ENCODE data around the gene ZNF655.
"Not testable (repeated sequence)": the region's sequence is repeated elsewhere in the genome, so short reads cannot be mapped to it uniquely, and the experiment has no call there.

ZNF655 gene

DNA sequence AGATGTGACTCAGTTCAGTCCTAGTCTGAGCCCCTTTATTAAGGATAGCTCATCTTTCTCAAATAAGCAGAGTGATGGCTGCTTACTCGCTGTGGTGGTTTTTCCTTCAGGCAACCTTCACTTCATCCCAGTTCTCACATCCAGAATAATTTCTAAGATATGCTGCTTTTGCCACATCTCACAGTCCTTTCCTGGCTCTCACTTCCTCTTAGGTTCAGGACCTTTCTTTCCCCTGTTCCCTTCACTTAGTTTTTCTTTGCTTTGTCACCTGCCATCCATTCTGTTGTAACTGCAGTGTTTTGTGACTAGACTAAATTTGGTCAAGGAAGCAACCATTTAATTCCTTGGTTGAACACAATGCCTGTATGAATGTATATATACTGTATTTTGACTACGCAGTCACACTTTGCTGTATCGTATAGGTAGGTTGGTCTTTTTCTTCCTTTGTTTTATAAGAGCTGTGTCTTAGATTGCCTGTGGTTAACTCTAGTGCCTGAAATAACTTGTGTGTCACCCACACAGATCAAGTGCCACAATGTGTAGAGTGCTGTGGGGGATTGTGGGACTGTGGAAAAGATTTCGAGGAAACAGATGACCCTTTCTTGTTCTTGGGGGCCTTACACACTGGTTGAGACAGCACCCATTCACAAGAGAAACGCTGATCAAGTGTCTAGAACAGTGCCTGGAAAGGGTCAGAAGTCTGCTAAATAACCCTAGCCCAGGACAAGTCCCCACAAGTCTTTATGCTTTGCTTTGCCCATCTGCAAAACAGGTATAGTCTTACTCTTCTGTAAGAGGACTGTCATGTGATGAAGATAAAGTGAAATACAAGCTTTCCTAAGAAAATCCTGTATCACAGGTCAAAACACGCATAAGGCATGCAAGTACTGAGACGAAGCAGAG is 2.6 kb downstream of the ZNF655 start:
- Histone ChIP-seq H3K36me3 (ENCODE audit: insufficient read depth, low read length) (peaks cover 41% of the 10 kb centered on the region), H3K4me1 (ENCODE audit: control insufficient read depth, insufficient read depth, low read length, unreplicated experiment) (peaks cover 51% of the 10 kb centered on the region), H3K27ac (ENCODE audit: low read depth, low read length) (peak overlapping the region; percentile 89), H3K79me2 (ENCODE audit: control insufficient read depth, insufficient read depth, low read length, unreplicated experiment) (peaks cover 76% of the 10 kb centered on the region), H3K27me3 (ENCODE audit: insufficient read depth, low read length) (no peaks in the 10 kb centered on the region), H3K4me3 (ENCODE audit: low read depth, low read length) (peak overlapping the region; percentile 96; the same call in 1 of the 2 replicates), H2AFZ (ENCODE audit: low read length, unreplicated experiment) (no peak overlapping the region)

DNA sequence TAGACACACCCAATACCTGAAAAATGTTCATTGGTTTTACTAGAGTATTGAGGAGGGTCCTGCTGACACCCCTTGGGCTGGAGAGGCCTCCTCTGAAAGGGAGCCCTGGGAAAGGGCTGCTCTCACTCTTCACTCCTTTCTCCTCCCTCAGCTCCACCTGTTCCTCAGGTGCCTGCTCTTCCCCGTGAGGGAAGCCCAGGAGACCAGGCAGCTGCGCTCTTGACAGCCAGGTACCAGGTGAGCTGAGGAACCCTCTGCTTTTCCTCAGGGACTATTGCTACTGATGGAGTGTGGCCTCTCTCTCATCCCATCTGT is 3.3 kb downstream of the ZNF655 start:
- Histone ChIP-seq H3K4me1 (ENCODE audit: control insufficient read depth, insufficient read depth, low read length, unreplicated experiment) (peaks cover 51% of the 10 kb centered on the region), H3K36me3 (ENCODE audit: insufficient read depth, low read length) (peaks cover 46% of the 10 kb centered on the region), H3K27me3 (ENCODE audit: insufficient read depth, low read length) (no peaks in the 10 kb centered on the region), H2AFZ (ENCODE audit: low read length, unreplicated experiment) (no peak overlapping the region), H3K4me3 (ENCODE audit: low read depth, low read length) (no peak overlapping the region), H3K79me2 (ENCODE audit: control insufficient read depth, insufficient read depth, low read length, unreplicated experiment) (peaks cover 81% of the 10 kb centered on the region), H3K27ac (ENCODE audit: low read depth, low read length) (peak overlapping the region; percentile 89)

DNA sequence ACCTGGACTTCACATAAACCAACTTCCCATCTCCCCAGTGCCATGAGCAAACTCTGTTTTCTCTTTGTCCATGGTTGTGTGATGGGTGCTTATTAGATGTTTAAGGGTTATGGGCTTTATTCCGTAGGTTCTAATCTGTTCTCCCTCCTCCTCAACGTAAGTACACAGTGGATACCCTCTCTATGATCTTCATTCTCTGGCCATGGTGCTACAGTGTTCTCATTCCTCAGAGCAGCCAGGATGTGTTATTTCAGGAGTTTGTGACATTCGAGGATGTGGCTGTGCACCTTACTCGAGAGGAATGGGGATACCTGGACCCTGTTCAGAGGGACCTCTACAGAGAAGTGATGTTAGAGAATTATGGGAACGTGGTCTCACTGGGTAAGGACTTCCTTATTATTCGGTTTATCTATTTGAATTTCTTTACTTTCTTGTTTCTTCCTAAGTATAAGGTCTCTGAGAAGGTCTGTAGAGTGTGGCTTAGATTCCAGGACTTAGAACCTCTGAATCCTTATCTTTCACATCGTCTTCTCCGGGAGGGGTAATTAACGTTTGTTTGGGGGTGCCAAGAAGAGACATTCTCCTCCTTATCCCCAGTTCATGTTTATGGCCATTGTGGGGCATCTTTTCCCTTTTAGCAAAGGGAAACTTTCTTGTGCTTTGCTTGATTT is 3.8 kb downstream of the ZNF655 start:
- H3K27ac ChIP-seq (ENCODE audit: low read depth, low read length) = peak overlapping the region; percentile 89
- H3K4me3 ChIP-seq (ENCODE audit: low read depth, low read length) = peak overlapping the region; percentile 31
- no peak overlapping the region for H2AFZ ChIP-seq (ENCODE audit: low read length, unreplicated experiment)
- peaks cover 46% of the 10 kb centered on the region for H3K36me3 ChIP-seq (ENCODE audit: insufficient read depth, low read length)
- H3K79me2 ChIP-seq (ENCODE audit: control insufficient read depth, insufficient read depth, low read length, unreplicated experiment) = peaks cover 75% of the 10 kb centered on the region
- H3K27me3 ChIP-seq (ENCODE audit: insufficient read depth, low read length) = no peaks in the 10 kb centered on the region
- H3K4me1 ChIP-seq (ENCODE audit: control insufficient read depth, insufficient read depth, low read length, unreplicated experiment) = peaks cover 46% of the 10 kb centered on the region

- H2AFZ ChIP-seq (ENCODE audit: low read length, unreplicated experiment) = no peak overlapping the region
- peaks cover 74% of the 10 kb centered on the region for H3K79me2 ChIP-seq (ENCODE audit: control insufficient read depth, insufficient read depth, low read length, unreplicated experiment)
- peaks cover 43% of the 10 kb centered on the region for H3K4me1 ChIP-seq (ENCODE audit: control insufficient read depth, insufficient read depth, low read length, unreplicated experiment)
- H3K36me3 ChIP-seq (ENCODE audit: insufficient read depth, low read length) = peaks cover 49% of the 10 kb centered on the region
- H3K4me3 ChIP-seq (ENCODE audit: low read depth, low read length) = peak overlapping the region; percentile 31
- no peaks in the 10 kb centered on the region for H3K27me3 ChIP-seq (ENCODE audit: insufficient read depth, low read length)
- H3K27ac ChIP-seq (ENCODE audit: low read depth, low read length) = peak overlapping the region; percentile 89
Observed at GRCh38 chr7:99562832-99563231, 4.4 kb downstream of the ZNF655 start.

GRCh38 chr7:99563650-99564049 is 5.2 kb downstream of the ZNF655 start:
- peak overlapping the region; percentile 32; the same call in 1 of the 2 replicates for H3K4me3 ChIP-seq (ENCODE audit: low read depth, low read length)
- H3K27me3 ChIP-seq (ENCODE audit: insufficient read depth, low read length) = no peaks in the 10 kb centered on the region
- peaks cover 68% of the 10 kb centered on the region for H3K79me2 ChIP-seq (ENCODE audit: control insufficient read depth, insufficient read depth, low read length, unreplicated experiment)
- peak overlapping the region; percentile 89 for H3K27ac ChIP-seq (ENCODE audit: low read depth, low read length)
- peaks cover 51% of the 10 kb centered on the region for H3K36me3 ChIP-seq (ENCODE audit: insufficient read depth, low read length)
- peaks cover 43% of the 10 kb centered on the region for H3K4me1 ChIP-seq (ENCODE audit: control insufficient read depth, insufficient read depth, low read length, unreplicated experiment)
- H2AFZ ChIP-seq (ENCODE audit: low read length, unreplicated experiment) = no peak overlapping the region

DNA sequence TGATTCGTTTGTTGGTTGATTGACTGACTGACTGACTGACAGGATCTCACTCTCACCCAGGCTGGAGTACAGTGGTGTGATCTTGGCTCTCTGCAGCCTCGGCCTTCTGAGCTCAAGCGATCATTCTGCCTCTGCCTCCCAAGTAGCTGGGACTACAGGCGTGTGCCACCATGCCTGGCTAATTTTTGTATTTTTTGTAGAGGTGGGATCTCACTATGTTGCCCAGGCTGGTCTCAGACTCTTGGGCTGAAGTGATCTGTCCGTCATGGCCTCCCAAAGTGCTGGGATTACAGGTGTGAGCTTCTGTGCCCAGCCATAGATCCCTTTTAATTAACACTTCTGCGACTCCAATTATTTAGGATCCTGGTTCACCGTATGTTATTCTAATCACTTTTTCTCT is 10.3 kb downstream of the ZNF655 start:
- H3K4me1 ChIP-seq (ENCODE audit: control insufficient read depth, insufficient read depth, low read length, unreplicated experiment) = peaks cover 10% of the 10 kb centered on the region
- H2AFZ ChIP-seq (ENCODE audit: low read length, unreplicated experiment); H3K4me3 ChIP-seq (ENCODE audit: low read depth, low read length); H3K27me3 ChIP-seq (ENCODE audit: insufficient read depth, low read length); H3K27ac ChIP-seq (ENCODE audit: low read depth, low read length): not testable (repeated sequence)
- H3K36me3 ChIP-seq (ENCODE audit: insufficient read depth, low read length) = peaks cover 79% of the 10 kb centered on the region
- H3K79me2 ChIP-seq (ENCODE audit: control insufficient read depth, insufficient read depth, low read length, unreplicated experiment) = peaks cover 31% of the 10 kb centered on the region

DNA sequence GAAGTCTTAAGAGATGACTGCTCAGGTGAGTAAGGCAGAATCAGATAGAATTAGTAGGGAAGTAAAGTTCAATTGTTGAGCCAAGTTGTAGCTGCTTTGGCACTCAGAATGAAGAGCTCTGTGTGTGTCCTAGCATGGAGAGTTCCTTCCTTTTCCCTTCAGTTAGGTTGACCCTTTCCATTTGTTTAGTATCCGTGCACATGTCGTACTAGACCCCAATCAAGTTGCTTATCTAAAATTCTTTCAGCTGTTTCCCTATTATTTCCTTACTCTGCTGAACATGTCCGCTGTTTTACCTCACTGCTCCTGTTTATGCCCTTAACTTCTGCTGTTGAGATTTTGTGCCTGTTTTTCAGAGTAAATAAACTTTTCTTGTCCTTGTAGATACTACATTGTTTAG is 13.3 kb downstream of the ZNF655 start:
- Histone ChIP-seq H3K27me3 (ENCODE audit: insufficient read depth, low read length) (no peaks in the 10 kb centered on the region), H3K27ac (ENCODE audit: low read depth, low read length) (no peak overlapping the region), H3K4me1 (ENCODE audit: control insufficient read depth, insufficient read depth, low read length, unreplicated experiment) (no peaks in the 10 kb centered on the region), H3K36me3 (ENCODE audit: insufficient read depth, low read length) (peaks cover 56% of the 10 kb centered on the region), H2AFZ (ENCODE audit: low read length, unreplicated experiment) (no peak overlapping the region), H3K4me3 (ENCODE audit: low read depth, low read length) (no peak overlapping the region), H3K79me2 (ENCODE audit: control insufficient read depth, insufficient read depth, low read length, unreplicated experiment) (peaks cover 4% of the 10 kb centered on the region)

DNA sequence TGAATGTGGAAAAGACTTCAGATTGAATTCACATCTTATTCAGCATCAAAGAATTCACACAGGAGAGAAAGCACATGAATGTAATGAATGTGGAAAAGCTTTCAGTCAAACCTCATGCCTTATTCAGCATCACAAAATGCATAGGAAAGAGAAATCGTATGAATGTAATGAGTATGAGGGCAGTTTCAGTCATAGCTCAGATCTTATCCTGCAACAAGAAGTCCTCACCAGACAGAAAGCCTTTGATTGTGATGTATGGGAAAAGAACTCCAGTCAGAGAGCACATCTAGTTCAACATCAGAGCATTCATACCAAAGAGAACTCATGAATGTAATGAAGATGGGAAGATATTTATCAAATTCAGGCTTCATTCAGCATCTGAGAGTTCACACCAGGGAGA is 14.8 kb downstream of the ZNF655 start:
- Histone ChIP-seq H3K27ac (ENCODE audit: low read depth, low read length) (no peak overlapping the region), H3K36me3 (ENCODE audit: insufficient read depth, low read length) (peaks cover 53% of the 10 kb centered on the region), H3K27me3 (ENCODE audit: insufficient read depth, low read length) (no peaks in the 10 kb centered on the region), H3K79me2 (ENCODE audit: control insufficient read depth, insufficient read depth, low read length, unreplicated experiment) (no peaks in the 10 kb centered on the region), H3K4me1 (ENCODE audit: control insufficient read depth, insufficient read depth, low read length, unreplicated experiment) (no peaks in the 10 kb centered on the region), H3K4me3 (ENCODE audit: low read depth, low read length) (no peak overlapping the region), H2AFZ (ENCODE audit: low read length, unreplicated experiment) (no peak overlapping the region)

DNA sequence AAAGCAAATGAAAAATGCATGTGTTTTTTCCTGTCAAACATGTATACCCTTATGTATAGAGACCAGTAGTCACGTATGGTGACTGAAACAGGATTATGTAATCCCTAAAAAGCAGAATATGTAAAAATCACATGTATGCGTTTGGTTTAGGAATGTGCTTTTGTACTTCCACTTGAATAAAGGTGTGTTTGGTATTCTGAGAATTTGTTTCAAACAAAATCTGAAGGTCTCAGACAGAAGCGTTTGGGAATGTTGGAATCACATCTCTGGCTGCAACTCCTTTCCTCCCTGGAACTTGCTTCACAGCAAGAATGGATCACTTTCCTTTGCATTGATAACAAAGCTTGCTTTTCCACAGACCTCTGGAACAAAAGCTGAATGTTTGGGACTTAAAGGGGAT is 17.8 kb downstream of the ZNF655 start:
- Histone ChIP-seq H3K4me3 (ENCODE audit: low read depth, low read length) (no peak overlapping the region), H3K4me1 (ENCODE audit: control insufficient read depth, insufficient read depth, low read length, unreplicated experiment) (peaks cover 8% of the 10 kb centered on the region), H3K27ac (ENCODE audit: low read depth, low read length) (no peak overlapping the region), H3K79me2 (ENCODE audit: control insufficient read depth, insufficient read depth, low read length, unreplicated experiment) (no peaks in the 10 kb centered on the region), H2AFZ (ENCODE audit: low read length, unreplicated experiment) (no peak overlapping the region), H3K27me3 (ENCODE audit: insufficient read depth, low read length) (no peaks in the 10 kb centered on the region), H3K36me3 (ENCODE audit: insufficient read depth, low read length) (peaks cover 26% of the 10 kb centered on the region)

DNA sequence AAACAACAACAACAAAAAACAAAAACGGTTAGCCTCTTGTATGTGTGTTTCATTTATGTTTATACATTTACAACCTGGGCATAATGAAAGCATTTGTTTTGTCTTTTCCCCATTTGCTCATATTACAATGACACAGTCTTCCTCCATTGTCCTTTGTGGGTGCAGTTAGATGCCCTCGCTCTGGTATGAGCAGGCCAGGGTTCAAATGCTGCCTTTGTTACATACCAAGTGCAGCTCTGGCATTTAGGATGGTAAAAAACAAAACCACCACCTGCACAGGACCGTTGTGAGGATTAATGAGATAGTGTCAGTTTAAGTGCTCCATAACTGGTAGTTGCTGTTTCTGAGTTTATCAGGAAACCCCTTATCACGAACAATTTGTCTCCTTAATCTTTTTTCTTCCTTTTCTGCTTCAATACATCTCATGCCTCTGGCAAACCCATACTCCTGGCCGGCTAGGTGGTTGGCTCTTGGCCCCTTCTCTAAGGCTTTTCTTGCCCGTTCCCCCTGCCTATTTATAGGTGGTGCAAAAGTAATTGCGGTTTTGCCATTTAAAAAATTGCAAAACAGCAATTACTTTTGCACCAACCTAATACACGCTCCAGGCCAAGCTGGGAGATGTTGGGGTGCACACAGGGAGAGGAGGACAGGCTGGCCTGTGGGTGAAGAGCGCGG is 21.0 kb downstream of the ZNF655 start:
- Histone ChIP-seq H3K4me3 (ENCODE audit: low read depth, low read length) (peak overlapping the region; percentile 79), H3K4me1 (ENCODE audit: control insufficient read depth, insufficient read depth, low read length, unreplicated experiment) (peaks cover 8% of the 10 kb centered on the region), H3K36me3 (ENCODE audit: insufficient read depth, low read length) (no peaks in the 10 kb centered on the region), H3K79me2 (ENCODE audit: control insufficient read depth, insufficient read depth, low read length, unreplicated experiment) (no peaks in the 10 kb centered on the region), H3K27me3 (ENCODE audit: insufficient read depth, low read length) (peaks cover 11% of the 10 kb centered on the region; the same call in 1 of the 2 replicates), H2AFZ (ENCODE audit: low read length, unreplicated experiment) (peak overlapping the region; percentile 97), H3K27ac (ENCODE audit: low read depth, low read length) (no peak overlapping the region)
